Stimulated activated CD4-positive, alpha-beta T cell treated with anti-CD3 and anti-CD28 coated beads, Interleukin-15, amount 100 ng/mL, for 48 hours (primary cell): ENCODE results near the gene PDXP.

Source experiments
- DNase-seq, 2 donors: peaks; one replicate each; pipeline ENCODE4 v3.0.0-alpha.2; 2020; ENCODE audit warnings: low read depth in 2 of 2

Gene PDXP

GRCh38 chr22:37696657-37697537 is 38.4 kb downstream of the PDXP start, which contains the start of gene TRIOBP:
Gene TRIOBP, plus strand, starts transcription at chr22:37697048. Its CDS starts 4,318 bp downstream, at chr22:37701366.
- peak; percentile 86 to 92 for DNase-seq

GRCh38 chr22:37697538-37697835 is 39.0 kb downstream of the PDXP start:
- DNase-seq: no peak

- DNase-seq: no peak
These were observed 42.7 kb downstream of the PDXP start for GRCh38 chr22:37701141-37701786.

GRCh38 chr22:37703906-37704305 is 45.4 kb downstream of the PDXP start:
- DNase-seq: no peak

GRCh38 chr22:37704645-37705044 is 46.1 kb downstream of the PDXP start:
- DNase-seq: no peak

GRCh38 chr22:37705205-37705604 is 46.7 kb downstream of the PDXP start:
- no peak for DNase-seq

- DNase-seq: no peak
These were observed 50.3 kb downstream of the PDXP start for GRCh38 chr22:37708580-37709444.

GRCh38 chr22:37709445-37709765 is 50.9 kb downstream of the PDXP start:
- no peak for DNase-seq

- no peak for DNase-seq
These were observed 52.2 kb downstream of the PDXP start for GRCh38 chr22:37710675-37711074.

- no peak for DNase-seq
These were observed 53.0 kb downstream of the PDXP start for GRCh38 chr22:37711490-37711889.

- DNase-seq: no peak
These were observed 55.2 kb downstream of the PDXP start for GRCh38 chr22:37713761-37714160.

GRCh38 chr22:37714634-37715033 is 56.1 kb downstream of the PDXP start:
- DNase-seq: no peak

GRCh38 chr22:37715760-37716159 is 57.2 kb downstream of the PDXP start:
- DNase-seq: no peak
